Small intestine (tissue), 7 donors: ENCODE results near the gene MAPKBP1. TPM values are rescaled to one million over a fixed set of nuclear protein-coding genes. Genes with fewer than 3 reads are reported as not detected.

ENCODE experiments used
- DNase-seq, 2 donors: peaks; one replicate each; pipeline versions ENCODE4 v3.0.0 to v3.0.0-alpha.2; 2013
- FAIRE-seq: peaks from 2 replicates; lab custom pipeline; 2012; peaks lifted over from hg19 to GRCh38; lab: Jason Lieb, UNC
- H3K27ac ChIP-seq, 3 donors: one replicate each; pipeline ENCODE4 v1.5.1; 2013; ENCODE audit warnings: low read length in 2 of 3, mild to moderate bottlenecking in 2 of 3, control low read depth in 1 of 3, inconsistent platforms in 1 of 3, low read depth in 1 of 3, moderate library complexity in 1 of 3
- H3K27me3 ChIP-seq, 3 donors: one replicate each; pipeline ENCODE4 v1.6.1; 2013; ENCODE audit warnings: low read length in 3 of 3, inconsistent platforms in 1 of 3; ENCODE audit not compliant: control insufficient read depth in 3 of 3, insufficient read depth in 3 of 3
- H3K36me3 ChIP-seq, 3 donors: one replicate each; pipeline ENCODE4 v1.6.1; 2013; ENCODE audit warnings: low read length in 3 of 3, inconsistent platforms in 1 of 3, low read depth in 1 of 3, mild to moderate bottlenecking in 1 of 3, moderate library complexity in 1 of 3; ENCODE audit not compliant: control insufficient read depth in 3 of 3, insufficient read depth in 2 of 3
- H3K4me1 ChIP-seq, 3 donors: one replicate each; pipeline ENCODE4 v1.6.1; 2013; ENCODE audit warnings: low read length in 2 of 3, inconsistent platforms in 1 of 3, low read depth in 1 of 3, mild to moderate bottlenecking in 1 of 3, moderate library complexity in 1 of 3; ENCODE audit not compliant: control insufficient read depth in 3 of 3, insufficient read depth in 2 of 3
- H3K4me3 ChIP-seq, 3 donors: one replicate each; pipeline ENCODE4 v1.5.1; 2013; ENCODE audit warnings: low read length in 3 of 3, control low read depth in 1 of 3, inconsistent platforms in 1 of 3, low read depth in 1 of 3, mild to moderate bottlenecking in 1 of 3, moderate library complexity in 1 of 3
- H3K9me3 ChIP-seq, 2 donors: one replicate each; pipeline ENCODE4 v1.6.1; 2013; ENCODE audit warnings: low read depth in 1 of 2, low read length in 1 of 2; ENCODE audit not compliant: control insufficient read depth in 2 of 2, insufficient read depth in 1 of 2
- WGBS, 3 donors: extraction: QIAGEN DNeasy Blood & Tissue Kit; methylation state at CpG; one replicate each; pipeline ENCODE4 v1.1.7; 2013; 5-methylcytosine and 5-hydroxymethylcytosine counted together
- polyA plus RNA-seq, 4 donors: library from polyadenylated mRNA; stranded (reverse) in 3 of 4; unstranded in 1 of 4; fragments of 200-250 nt in 3 of 4; fragments of 120-200 nt in 1 of 4; gene quantifications; one replicate each; pipeline versions ENCODE4 v1.2.1 to v1.2.3, GENCODE V29; 2013
- donor health status: healthy with polysubstance abuse.
- donor health status: control.
- donor health status: control.
- donor health status: Bipolar disorder and iron deficiency.
- donor health status: healthy.

The MAPKBP1 gene
- polyA plus RNA-seq, 4 donors = 8.3 to 30.2 (median 23.6) TPM

GRCh38 chr15:41852736-41853590, 78.7 kb downstream of the MAPKBP1 start:
- WGBS, 3 donors = 74 to 86% (median 75%) methylated on average over 16 to 17 of the region's 17 CpGs
- H3K36me3 ChIP-seq = peaks cover 0 to 18% (median 0%) of the 10 kb centered on the region in 3 donors
- H3K4me3 ChIP-seq = no peak overlapping the region
- H3K27ac ChIP-seq = no peak overlapping the region
- DNase-seq (no peak), FAIRE-seq (no peak)
- H3K9me3 ChIP-seq = no peaks in the 10 kb centered on the region
- no peaks in the 10 kb centered on the region for H3K4me1 ChIP-seq
- peaks cover 0 to 3% (median 0%) of the 10 kb centered on the region in 3 donors for H3K27me3 ChIP-seq

GRCh38 chr15:41853831-41854230, 79.5 kb downstream of the MAPKBP1 start:
- DNase-seq = no peak
- no peaks in the 10 kb centered on the region for H3K4me1 ChIP-seq
- WGBS, 3 donors = 83 to 89% (median 87%) methylated on average over 10 of the region's 10 CpGs
- no peaks in the 10 kb centered on the region for H3K9me3 ChIP-seq
- no peak overlapping the region for H3K27ac ChIP-seq
- no peak for FAIRE-seq
- peaks cover 0 to 3% (median 0%) of the 10 kb centered on the region in 3 donors for H3K27me3 ChIP-seq
- H3K4me3 ChIP-seq = no peak overlapping the region
- peaks cover 0 to 10% (median 0%) of the 10 kb centered on the region in 3 donors for H3K36me3 ChIP-seq

DNA sequence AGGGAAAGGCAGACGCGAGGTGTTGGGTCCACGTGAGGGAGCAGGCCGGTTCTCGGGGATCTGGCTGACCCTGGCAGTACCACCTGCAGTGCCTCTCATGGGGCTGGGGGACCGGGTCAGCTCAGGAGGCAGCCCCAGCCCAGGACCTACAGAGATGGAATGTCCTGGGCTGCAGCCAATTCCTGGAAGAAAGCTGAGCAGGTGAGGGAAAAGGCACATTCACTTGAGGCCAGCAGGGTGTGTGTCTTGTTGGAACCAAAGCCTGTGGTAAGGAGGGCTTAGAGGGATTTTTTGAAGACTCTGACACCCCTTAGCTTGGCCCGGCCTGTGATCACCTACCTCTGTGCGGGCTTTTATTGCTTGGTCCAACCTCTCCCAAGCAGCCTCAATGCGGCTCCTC, 80.2 kb downstream of the MAPKBP1 start:
- Histone ChIP-seq H3K27ac (no peak overlapping the region), H3K27me3 (peaks cover 0 to 3% (median 0%) of the 10 kb centered on the region in 3 donors), H3K36me3 (peaks cover 0 to 5% (median 0%) of the 10 kb centered on the region in 3 donors), H3K9me3 (no peaks in the 10 kb centered on the region), H3K4me3 (no peak overlapping the region), H3K4me1 (no peaks in the 10 kb centered on the region)
- DNase-seq (no peak), FAIRE-seq (no peak)
- 73 to 88% (median 76%) methylated on average over 9 of the region's 9 CpGs for WGBS, 3 donors

DNA sequence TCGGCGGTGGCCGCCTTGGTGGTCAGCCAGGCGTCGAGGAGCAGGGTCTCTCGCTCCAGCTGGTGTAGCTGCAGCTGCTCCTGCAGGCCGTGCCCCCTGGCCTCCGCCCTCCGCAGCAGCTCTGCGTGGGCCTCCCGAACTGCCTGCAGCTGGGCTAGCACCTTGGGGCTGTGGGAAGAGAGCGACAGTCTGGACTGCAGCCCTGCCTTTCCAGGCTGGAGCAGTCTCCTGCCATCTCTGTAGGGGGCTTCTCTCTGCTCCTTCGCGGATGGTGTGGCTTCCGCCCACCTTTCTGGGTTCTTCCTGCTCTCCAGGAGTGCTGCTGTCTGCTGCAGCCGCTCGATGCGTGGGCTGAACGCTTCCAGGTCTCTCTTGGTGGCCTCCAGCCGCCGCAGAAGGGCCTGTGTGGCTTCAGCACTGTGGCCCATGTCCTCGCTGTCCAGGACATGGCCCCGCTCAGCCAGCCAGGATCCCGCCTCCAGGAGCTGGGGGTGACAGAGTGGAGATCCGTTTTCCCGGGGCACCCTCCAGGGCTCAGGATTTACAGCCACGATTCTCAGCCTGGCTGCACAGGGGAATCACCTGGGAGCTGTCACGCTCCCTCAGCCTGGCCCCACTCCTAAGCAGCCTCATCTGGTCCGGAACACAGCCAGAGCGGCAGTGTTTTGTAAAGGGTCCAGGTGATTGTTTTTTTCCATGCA, 81.1 kb downstream of the MAPKBP1 start:
- peaks cover 0 to 3% (median 0%) of the 10 kb centered on the region in 3 donors for H3K27me3 ChIP-seq
- DNase-seq = no peak

DNA sequence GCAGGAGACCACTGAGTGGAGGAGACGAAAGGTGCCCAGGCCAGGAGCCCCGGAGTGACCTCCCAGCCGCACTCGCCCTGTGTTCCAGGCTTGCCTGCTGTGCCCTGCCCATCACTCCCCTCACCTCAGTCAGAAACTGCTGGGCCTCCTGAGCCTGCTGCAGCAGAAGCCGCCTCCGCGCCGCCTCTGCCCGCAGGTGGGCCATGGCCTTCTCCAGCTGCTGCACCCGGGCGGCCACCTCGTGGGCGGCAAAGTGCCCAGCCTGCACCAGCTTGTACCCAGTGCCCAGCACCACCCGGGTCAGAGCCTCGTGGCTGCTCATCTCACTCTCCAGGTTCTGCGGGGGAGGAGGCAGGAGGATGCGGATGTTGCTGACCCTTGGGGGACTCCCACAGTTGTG, 82.0 kb downstream of the MAPKBP1 start:
- FAIRE-seq (no peak), DNase-seq (no peak)
- 88 to 93% (median 91%) methylated on average over 17 of the region's 17 CpGs for whole genome bisulfite sequencing, 3 donors
- Histone ChIP-seq H3K4me1 (no peaks in the 10 kb centered on the region), H3K36me3 (no peaks in the 10 kb centered on the region), H3K27ac (no peak overlapping the region), H3K27me3 (no peaks in the 10 kb centered on the region), H3K4me3 (no peak overlapping the region), H3K9me3 (no peaks in the 10 kb centered on the region)

More for the DNA sequence above, 81.1 kb downstream of the MAPKBP1 start:
- no peaks in the 10 kb centered on the region for H3K9me3 ChIP-seq
- no peak for FAIRE-seq
- H3K4me1 ChIP-seq = no peaks in the 10 kb centered on the region
- no peak overlapping the region for H3K4me3 ChIP-seq
- no peaks in the 10 kb centered on the region for H3K36me3 ChIP-seq
- no peak overlapping the region for H3K27ac ChIP-seq
- 79 to 90% (median 89%) methylated on average over 25 to 30 of the region's 30 CpGs for WGBS, 3 donors

GRCh38 chr15:41856716-41857115, 82.4 kb downstream of the MAPKBP1 start:
- 92 to 95% (median 94%) methylated on average over 12 of the region's 12 CpGs for WGBS, 3 donors
- DNase-seq (no peak), FAIRE-seq (no peak)
- no peaks in the 10 kb centered on the region for H3K27me3 ChIP-seq
- H3K9me3 ChIP-seq = no peaks in the 10 kb centered on the region
- no peaks in the 10 kb centered on the region for H3K36me3 ChIP-seq
- H3K4me3 ChIP-seq = no peak overlapping the region
- H3K4me1 ChIP-seq = no peaks in the 10 kb centered on the region
- no peak overlapping the region for H3K27ac ChIP-seq

- Histone ChIP-seq H3K27ac (no peak overlapping the region), H3K27me3 (no peaks in the 10 kb centered on the region), H3K4me1 (no peaks in the 10 kb centered on the region), H3K4me3 (no peak overlapping the region), H3K36me3 (no peaks in the 10 kb centered on the region), H3K9me3 (no peaks in the 10 kb centered on the region)
- WGBS, 3 donors = 85 to 89% (median 87%) methylated on average over 9 of the region's 9 CpGs
- DNase-seq (no peak), FAIRE-seq (no peak)
Measured at GRCh38 chr15:41857316-41857715, 83.0 kb downstream of the MAPKBP1 start.

GRCh38 chr15:41858756-41859155, 84.5 kb downstream of the MAPKBP1 start:
- no peaks in the 10 kb centered on the region for H3K9me3 ChIP-seq
- WGBS, 3 donors = 91 to 92% (median 91%) methylated on average over 15 of the region's 15 CpGs

More at GRCh38 chr15:41858756-41859155, 84.5 kb downstream of the MAPKBP1 start:
- Histone ChIP-seq H3K36me3 (peaks cover 0 to under 1% (median 0%) of the 10 kb centered on the region in 3 donors), H3K4me1 (no peaks in the 10 kb centered on the region), H3K27ac (no peak overlapping the region), H3K27me3 (no peaks in the 10 kb centered on the region), H3K4me3 (no peak overlapping the region)
- FAIRE-seq (no peak), DNase-seq (no peak)
